ENCODE results near the gene CFAP157. TPM values are rescaled to one million over a fixed set of nuclear protein-coding genes. Genes with fewer than 3 reads are reported as not detected.

Gene CFAP157
- total and polyA plus RNA-seq, 2 of the 13 experiments (the other 11 are each of a cell fraction or from before 2014, with no cell fraction given) = 0.07 TPM; not detected in 1

- TF ChIP-seq IKZF5 (CRISPR knock-in tag; IDR thresholded peaks at IDR 0.05) (no peak), SIN3B (IDR thresholded peaks at IDR 0.05; ENCODE audit: low read length) (no peak), MYPOP (CRISPR knock-in tag; IDR thresholded peaks at IDR 0.05) (peak; percentile 25; the same call in 1 of the 2 replicates), MIER3 (CRISPR knock-in tag; IDR thresholded peaks at IDR 0.05; ENCODE audit: borderline replicate concordance) (no peak; the same call in 1 of the 2 replicates), MED8 (CRISPR knock-in tag; IDR thresholded peaks at IDR 0.05; ENCODE audit: insufficient replicate concordance) (peak; percentile 17), ZNF780A (CRISPR knock-in tag; IDR thresholded peaks at IDR 0.05) (no peak), ETV5 (CRISPR knock-in tag; IDR thresholded peaks at IDR 0.05; ENCODE audit: borderline replicate concordance) (peak; percentile 51; the same call in 1 of the 2 replicates), POLR2AphosphoS5 (IDR thresholded peaks at IDR 0.05; ENCODE audit: low read depth, low read length) (peak; percentile 29; the same call in 1 of the 2 replicates), SP2 (CRISPR knock-in tag; IDR thresholded peaks at IDR 0.05) (peak; percentile 89), MAX (IDR thresholded peaks at IDR 0.05) (peak; percentile 62), ZIK1 (CRISPR knock-in tag; IDR thresholded peaks at IDR 0.05; ENCODE audit: borderline replicate concordance, low read depth) (no peak), ZNF101 (CRISPR knock-in tag; IDR thresholded peaks at IDR 0.05; ENCODE audit: borderline replicate concordance, low read depth) (no peak), ZNF160 (CRISPR knock-in tag; IDR thresholded peaks at IDR 0.05) (0 out of 2 replicates have a peak, but pooled peaks have one; percentile 47), CSRNP1 (CRISPR knock-in tag; IDR thresholded peaks at IDR 0.05) (no peak), MBD4 (IDR thresholded peaks at IDR 0.05; ENCODE audit: borderline replicate concordance, low read length) (no peak), SIX1 (CRISPR knock-in tag; IDR thresholded peaks at IDR 0.05; ENCODE audit: borderline replicate concordance) (no peak), ZNF20 (CRISPR knock-in tag; IDR thresholded peaks at IDR 0.05) (no peak), NFKB2 (CRISPR knock-in tag; IDR thresholded peaks at IDR 0.05; ENCODE audit: borderline replicate concordance) (no peak)
- TF ChIP-seq, protein P1, sequence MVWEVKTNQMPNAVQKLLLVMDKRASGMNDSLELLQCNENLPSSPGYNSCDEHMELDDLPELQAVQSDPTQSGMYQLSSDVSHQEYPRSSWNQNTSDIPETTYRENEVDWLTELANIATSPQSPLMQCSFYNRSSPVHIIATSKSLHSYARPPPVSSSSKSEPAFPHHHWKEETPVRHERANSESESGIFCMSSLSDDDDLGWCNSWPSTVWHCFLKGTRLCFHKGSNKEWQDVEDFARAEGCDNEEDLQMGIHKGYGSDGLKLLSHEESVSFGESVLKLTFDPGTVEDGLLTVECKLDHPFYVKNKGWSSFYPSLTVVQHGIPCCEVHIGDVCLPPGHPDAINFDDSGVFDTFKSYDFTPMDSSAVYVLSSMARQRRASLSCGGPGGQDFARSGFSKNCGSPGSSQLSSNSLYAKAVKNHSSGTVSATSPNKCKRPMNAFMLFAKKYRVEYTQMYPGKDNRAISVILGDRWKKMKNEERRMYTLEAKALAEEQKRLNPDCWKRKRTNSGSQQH (CRISPR knock-in tag; IDR thresholded peaks at IDR 0.05; ENCODE audit: low read depth) = no peak
- TF ChIP-seq, protein P2, sequence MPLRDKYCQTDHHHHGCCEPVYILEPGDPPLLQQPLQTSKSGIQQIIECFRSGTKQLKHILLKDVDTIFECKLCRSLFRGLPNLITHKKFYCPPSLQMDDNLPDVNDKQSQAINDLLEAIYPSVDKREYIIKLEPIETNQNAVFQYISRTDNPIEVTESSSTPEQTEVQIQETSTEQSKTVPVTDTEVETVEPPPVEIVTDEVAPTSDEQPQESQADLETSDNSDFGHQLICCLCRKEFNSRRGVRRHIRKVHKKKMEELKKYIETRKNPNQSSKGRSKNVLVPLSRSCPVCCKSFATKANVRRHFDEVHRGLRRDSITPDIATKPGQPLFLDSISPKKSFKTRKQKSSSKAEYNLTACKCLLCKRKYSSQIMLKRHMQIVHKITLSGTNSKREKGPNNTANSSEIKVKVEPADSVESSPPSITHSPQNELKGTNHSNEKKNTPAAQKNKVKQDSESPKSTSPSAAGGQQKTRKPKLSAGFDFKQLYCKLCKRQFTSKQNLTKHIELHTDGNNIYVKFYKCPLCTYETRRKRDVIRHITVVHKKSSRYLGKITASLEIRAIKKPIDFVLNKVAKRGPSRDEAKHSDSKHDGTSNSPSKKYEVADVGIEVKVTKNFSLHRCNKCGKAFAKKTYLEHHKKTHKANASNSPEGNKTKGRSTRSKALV (CRISPR knock-in tag; IDR thresholded peaks at IDR 0.05) = peak; percentile 64; the same call in 1 of the 2 replicates
- TF ChIP-seq, protein P3, sequence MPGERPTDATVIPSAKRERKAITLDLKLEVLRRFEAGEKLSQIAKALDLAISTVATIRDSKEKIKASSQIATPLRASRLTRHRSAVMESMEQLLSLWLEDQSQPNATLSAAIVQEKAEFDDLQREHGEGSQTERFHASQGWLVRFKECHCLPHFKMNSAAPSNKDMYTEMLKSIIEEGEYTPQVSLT (CRISPR knock-in tag; IDR thresholded peaks at IDR 0.05; ENCODE audit: borderline replicate concordance, low read depth) = no peak
Observed at GRCh38 chr9:127715470-127716337, 8.9 kb downstream of the CFAP157 start, which contains the start of the genes PTRH1 and TTC16 (continued).
